ENCODE results near the gene GNAT2. TPM values are rescaled to one million over a fixed set of nuclear protein-coding genes. Genes with fewer than 3 reads are reported as not detected.
"Not testable (repeated sequence)": the region's sequence is repeated elsewhere in the genome, so short reads cannot be mapped to it uniquely, and the experiment has no call there.

GNAT2 gene
- total and polyA plus RNA-seq, 12 donors: 0.04 TPM; not detected in 11

GRCh38 chr1:109664671-109665070, 45.3 kb upstream of the GNAT2 start:
- Histone ChIP-seq H3K4me1 (peaks cover 0 to 20% (median 9%) of the 10 kb centered on the region in 9 donors), H3K9me3 (no peaks in the 10 kb centered on the region), H3K27me3 (no peaks in the 10 kb centered on the region), H3K27ac (no peak overlapping the region), H3K4me3 (no peak overlapping the region), H3K36me3 (peaks cover 0 to 38% (median 3%) of the 10 kb centered on the region in 9 donors)
- ATAC-seq: no peak
- intact Hi-C loops (cut with DNase I): no loop called here
- DNase-seq: no peak
- WGBS, 2 donors: 91 to 100% methylated on average over 1 of the region's 1 CpG
- TF ChIP-seq CTCF (IDR thresholded peaks at IDR 0.05): no peak

GRCh38 chr1:109661391-109661790, 42.0 kb upstream of the GNAT2 start:
- Histone ChIP-seq H3K27me3 (no peaks in the 10 kb centered on the region), H3K36me3 (peaks cover 0 to 57% (median 9%) of the 10 kb centered on the region in 9 donors), H3K27ac (no peak overlapping the region), H3K4me1 (peaks cover 0 to 26% (median 0%) of the 10 kb centered on the region in 9 donors), H3K9me3 (no peaks in the 10 kb centered on the region), H3K4me3 (no peak overlapping the region)
- 75 to 79% methylated on average over 2 of the region's 2 CpGs for WGBS, 2 donors
- no peak for TF ChIP-seq CTCF (IDR thresholded peaks at IDR 0.05)
- intact Hi-C loops (cut with DNase I): no loop called here
- no peak for ATAC-seq
- no peak for DNase-seq

GRCh38 chr1:109660691-109661026, 41.2 kb upstream of the GNAT2 start:
- ATAC-seq; intact Hi-C loops (cut with DNase I); DNase-seq; H3K9me3 ChIP-seq; H3K4me3 ChIP-seq; H3K27me3 ChIP-seq; H3K27ac ChIP-seq: not testable (repeated sequence)
- peaks cover 0 to 53% (median 9%) of the 10 kb centered on the region in 9 donors for H3K36me3 ChIP-seq
- peaks cover 0 to 26% (median under 1%) of the 10 kb centered on the region in 9 donors for H3K4me1 ChIP-seq
- WGBS, 2 donors: 70 to 77% methylated on average over 3 of the region's 4 CpGs

DNA sequence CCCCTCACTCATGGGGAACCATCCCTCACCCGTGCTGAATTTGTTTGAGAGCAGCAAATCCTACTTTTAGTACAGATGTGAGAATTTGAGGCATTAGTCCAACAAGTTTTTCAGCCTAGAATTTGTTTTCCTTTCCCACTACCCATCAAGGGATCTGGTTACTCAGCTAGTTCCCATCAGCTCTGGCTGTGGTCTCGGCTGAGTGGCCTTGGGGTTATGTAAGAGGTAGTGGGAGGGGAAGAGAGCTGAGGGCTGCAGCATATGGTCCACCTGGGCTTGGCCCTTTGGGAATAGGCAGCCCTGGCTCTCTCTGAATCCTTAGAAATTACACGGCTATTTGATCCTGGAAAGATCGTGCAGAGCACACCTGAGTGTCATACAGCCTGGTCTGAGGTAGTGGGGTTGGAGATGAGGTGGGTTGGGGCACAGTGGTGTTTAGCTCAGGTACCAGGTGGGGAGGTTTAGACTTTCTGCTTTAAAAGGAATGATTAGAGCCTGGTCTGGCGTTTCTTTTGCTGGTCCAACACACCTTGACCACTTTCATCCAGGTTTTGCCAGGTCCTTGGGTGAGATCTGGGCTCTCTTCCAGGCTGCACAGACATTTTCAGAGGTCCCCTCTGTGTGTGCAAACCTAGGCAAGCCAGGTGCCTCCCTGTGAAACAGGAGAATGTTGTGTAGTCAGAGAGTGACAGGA, 40.7 kb upstream of the GNAT2 start:
- intact Hi-C loops (cut with DNase I): loop anchor here in 2 of 10 donors (5.0 to 10.0 kb wide), 2 partner anchors 325 to 327 kb away; partner anchors contain the start of gene AHCYL1 (in 1 of the 2)
- Histone ChIP-seq H3K36me3 (peaks cover 0 to 48% (median 9%) of the 10 kb centered on the region in 9 donors), H3K4me3 (no peak overlapping the region), H3K27ac (no peak overlapping the region), H3K27me3 (no peaks in the 10 kb centered on the region), H3K4me1 (peaks cover 0 to 31% (median 6%) of the 10 kb centered on the region in 9 donors), H3K9me3 (no peaks in the 10 kb centered on the region)
- WGBS, 2 donors: 79 to 81% methylated on average over 5 of the region's 5 CpGs
- no peak for TF ChIP-seq CTCF (IDR thresholded peaks at IDR 0.05)
- ATAC-seq: no peak
- DNase-seq: no peak

DNA sequence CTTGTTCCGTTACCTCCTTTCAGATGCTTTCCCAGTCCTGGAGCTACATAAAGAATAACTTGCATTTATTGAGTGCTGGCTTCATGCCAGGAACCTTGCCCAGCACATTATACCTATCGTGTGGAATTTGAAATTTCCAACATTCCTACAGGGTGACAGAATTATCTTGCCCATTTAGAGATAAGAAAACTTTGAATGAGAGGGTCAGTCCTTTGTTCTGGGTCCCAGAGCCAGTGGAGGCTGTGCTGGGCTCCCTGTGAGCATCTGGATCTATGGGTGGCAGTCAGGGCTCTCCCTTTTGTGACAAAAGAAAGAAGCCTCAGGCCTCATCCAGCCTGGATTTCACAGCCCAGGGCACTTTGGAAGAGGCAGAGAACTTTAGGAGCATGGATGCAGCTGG, 39.7 kb upstream of the GNAT2 start:
- ATAC-seq: no peak
- Histone ChIP-seq H3K4me1 (peaks cover 0 to 39% (median 11%) of the 10 kb centered on the region in 9 donors), H3K27me3 (no peaks in the 10 kb centered on the region), H3K9me3 (no peaks in the 10 kb centered on the region), H3K4me3 (no peak overlapping the region), H3K36me3 (peaks cover 0 to 44% (median 9%) of the 10 kb centered on the region in 9 donors), H3K27ac (no peak overlapping the region)
- 53 to 60% methylated on average over 2 of the region's 2 CpGs for WGBS, 2 donors
- TF ChIP-seq CTCF (IDR thresholded peaks at IDR 0.05): no peak
- no peak for DNase-seq
- intact Hi-C loops (cut with DNase I): loop anchor here in 2 of 10 donors (5.0 to 10.0 kb wide), 2 partner anchors 326 to 328 kb away; partner anchors contain the start of gene AHCYL1 (in 1 of the 2)

Measured in heart right ventricle (tissue), 16 donors.